HPDE6-E6E7 (cell line): ENCODE data around the gene EXD3.
A peak's percentile ranks its signal among the peaks of the same experiment; 100 is the strongest.

Experiments
- DNase-seq: peaks from one replicate; pipeline ENCODE4 v3.0.0; 2011; ENCODE audit warnings: missing footprints; ENCODE audit errors: extremely low spot score

Gene EXD3

GRCh38 chr9:137294681-137295237 is 128.2 kb downstream of the EXD3 start:
- DNase-seq: no peak

GRCh38 chr9:137294091-137294680 is 128.8 kb downstream of the EXD3 start:
- no peak for DNase-seq

GRCh38 chr9:137293482-137294090 is 129.4 kb downstream of the EXD3 start:
- no peak for DNase-seq

GRCh38 chr9:137293094-137293481 is 129.9 kb downstream of the EXD3 start:
- no peak for DNase-seq

- DNase-seq: no peak
Measured at GRCh38 chr9:137286975-137287383, 136.0 kb downstream of the EXD3 start.

- no peak for DNase-seq
Measured at GRCh38 chr9:137281345-137282116, 141.4 kb downstream of the EXD3 start.

- DNase-seq: no peak
Measured at GRCh38 chr9:137280474-137281344, 142.3 kb downstream of the EXD3 start.

GRCh38 chr9:137279741-137280473 is 143.1 kb downstream of the EXD3 start:
- DNase-seq: no peak

- DNase-seq: no peak
Measured at GRCh38 chr9:137278721-137279711, 143.9 kb downstream of the EXD3 start.

- DNase-seq: no peak
Measured at GRCh38 chr9:137278061-137278701, 144.8 kb downstream of the EXD3 start.

GRCh38 chr9:137277329-137278041 is 145.5 kb downstream of the EXD3 start, which contains the start of gene TOR4A:
TOR4A (plus strand) TSS chr9:137277726; CDS start chr9:137278690, 964 bp downstream.
- peak; percentile 94 for DNase-seq

GRCh38 chr9:137276473-137277328 is 146.3 kb downstream of the EXD3 start:
- DNase-seq: no peak

GRCh38 chr9:137275588-137276472 is 147.1 kb downstream of the EXD3 start:
- no peak for DNase-seq

- DNase-seq: no peak
Measured at GRCh38 chr9:137275203-137275587, 147.8 kb downstream of the EXD3 start.

- peak; percentile 83 for DNase-seq
Measured at GRCh38 chr9:137273611-137274320, 149.2 kb downstream of the EXD3 start.

GRCh38 chr9:137273095-137273490 is 149.9 kb downstream of the EXD3 start:
- no peak for DNase-seq
